MM.1S (cell line): ENCODE data around the gene ISCU.

ENCODE experiments used
- DNase-seq: peaks from one replicate; pipeline ENCODE4 v3.0.0-alpha.2; 2015
- H2AFZ ChIP-seq: fragments of 300-600 bp; sonication (generic); 2 replicates; pipeline ENCODE4 v1.6.0; 2016; ENCODE audit warnings: antibody characterized with exemption, low read length
- H3F3A ChIP-seq: fragments of 300-600 bp; sonication (generic); 2 replicates; pipeline ENCODE4 v1.6.1; 2016; ENCODE audit warnings: mild to moderate bottlenecking, antibody characterized with exemption, low read length, moderate library complexity, mixed read lengths; ENCODE audit not compliant: insufficient read depth
- H3K27ac ChIP-seq: fragments of 300-600 bp; sonication (generic); 2 replicates; pipeline ENCODE4 v1.5.1; 2016; ENCODE audit warnings: mild to moderate bottlenecking, low read length
- H3K27me3 ChIP-seq: fragments of 300-600 bp; sonication (generic); replicated peaks from 2 replicates; pipeline ENCODE4 v1.6.0; 2016; ENCODE audit warnings: low read length; ENCODE audit not compliant: insufficient read depth
- H3K36me3 ChIP-seq: fragments of 300-600 bp; sonication (generic); replicated peaks from 2 replicates; pipeline ENCODE4 v1.6.1; 2016; ENCODE audit warnings: mild to moderate bottlenecking, low read length, mixed read lengths; ENCODE audit not compliant: insufficient read depth
- H3K4me1 ChIP-seq: fragments of 300-600 bp; sonication (generic); 2 replicates; pipeline ENCODE4 v1.6.1; 2016; ENCODE audit warnings: low read length, mixed read lengths
- H3K4me2 ChIP-seq: fragments of 300-600 bp; sonication (generic); 2 replicates; pipeline ENCODE4 v1.6.0; 2016; ENCODE audit warnings: low read depth, low read length
- H3K4me3 ChIP-seq: fragments of 300-600 bp; sonication (generic); 2 replicates; pipeline ENCODE4 v1.5.1; 2016; ENCODE audit warnings: low read length, mixed read lengths
- H3K79me2 ChIP-seq: fragments of 300-600 bp; sonication (generic); 2 replicates; pipeline ENCODE4 v1.6.1; 2016; ENCODE audit warnings: mixed run types, low read length, mixed read lengths
- H3K9ac ChIP-seq: fragments of 300-600 bp; sonication (generic); 2 replicates; pipeline ENCODE4 v1.6.1; 2016; ENCODE audit warnings: low read length, mixed read lengths
- H3K9me2 ChIP-seq: fragments of 300-600 bp; sonication (generic); replicated peaks from 2 replicates; pipeline ENCODE4 v1.6.1; 2016; ENCODE audit warnings: mild to moderate bottlenecking, low read length, mixed read lengths; ENCODE audit not compliant: insufficient read depth
- H3K9me3 ChIP-seq: fragments of 300-600 bp; sonication (generic); replicated peaks from 2 replicates; pipeline ENCODE4 v1.6.1; 2016; ENCODE audit warnings: mild to moderate bottlenecking, low read length, mixed read lengths; ENCODE audit not compliant: insufficient read depth
- H4K20me1 ChIP-seq: fragments of 300-600 bp; sonication (generic); 2 replicates; pipeline ENCODE4 v1.6.1; 2016; ENCODE audit warnings: mild to moderate bottlenecking, low read length, moderate library complexity, mixed read lengths; ENCODE audit not compliant: insufficient read depth
- CTCF ChIP-seq: fragments of 300-600 bp; sonication (generic); IDR thresholded peaks from 2 replicates; pipeline ENCODE4 v1.5.1; 2016; ENCODE audit warnings: antibody characterized with exemption, low read length, mixed read lengths
- EZH2 ChIP-seq: fragments of 300-600 bp; sonication (generic); optimal IDR thresholded peaks from 2 replicates; pipeline ENCODE3; 2017; ENCODE audit warnings: low read depth, mild to moderate bottlenecking, antibody characterized with exemption, low read length, mixed read lengths
- EZH2phosphoT487 ChIP-seq: fragments of 300-600 bp; sonication (generic); IDR thresholded peaks from 2 replicates; pipeline ENCODE4 v1.6.1; 2018; ENCODE audit warnings: antibody characterized with exemption, low read length

ISCU gene

GRCh38 chr12:108595711-108596647 lies 33.6 kb downstream of the ISCU start:
- no peaks in the 10 kb centered on the region for H3K9me3 ChIP-seq
- H3K79me2 ChIP-seq = no peaks in the 10 kb centered on the region
- no peaks in the 10 kb centered on the region for H3K9me2 ChIP-seq
- no peak for DNase-seq
- no peak overlapping the region for H3K4me3 ChIP-seq
- no peak for TF ChIP-seq EZH2phosphoT487
- no peak for TF ChIP-seq CTCF
- TF ChIP-seq EZH2 = no peak
- H3F3A ChIP-seq = no peaks in the 10 kb centered on the region
- H2AFZ ChIP-seq = no peak overlapping the region
- H3K4me2 ChIP-seq = no peak overlapping the region
- no peak overlapping the region for H3K9ac ChIP-seq
- no peaks in the 10 kb centered on the region for H3K36me3 ChIP-seq
- H4K20me1 ChIP-seq = no peaks in the 10 kb centered on the region
- no peaks in the 10 kb centered on the region for H3K27me3 ChIP-seq
- no peaks in the 10 kb centered on the region for H3K4me1 ChIP-seq
- no peak overlapping the region for H3K27ac ChIP-seq

GRCh38 chr12:108596854-108597558 lies 34.6 kb downstream of the ISCU start:
- no peak overlapping the region for H3K9ac ChIP-seq
- H2AFZ ChIP-seq = no peak overlapping the region
- no peak overlapping the region for H3K27ac ChIP-seq
- TF ChIP-seq EZH2phosphoT487 (no peak), EZH2 (no peak), CTCF (no peak)
- no peak overlapping the region for H3K4me2 ChIP-seq
- H3K9me2 ChIP-seq = no peaks in the 10 kb centered on the region
- H4K20me1 ChIP-seq = no peaks in the 10 kb centered on the region
- H3K27me3 ChIP-seq = no peaks in the 10 kb centered on the region
- no peak overlapping the region for H3K4me3 ChIP-seq
- no peaks in the 10 kb centered on the region for H3K36me3 ChIP-seq
- H3K79me2 ChIP-seq = no peaks in the 10 kb centered on the region
- no peaks in the 10 kb centered on the region for H3K4me1 ChIP-seq
- no peaks in the 10 kb centered on the region for H3F3A ChIP-seq
- DNase-seq = no peak
- H3K9me3 ChIP-seq = no peaks in the 10 kb centered on the region

- TF ChIP-seq EZH2phosphoT487 (no peak), CTCF (no peak), EZH2 (no peak)
- H3K27me3 ChIP-seq = no peaks in the 10 kb centered on the region
- no peaks in the 10 kb centered on the region for H3K36me3 ChIP-seq
- no peak within 1 kb of the TSS for H3K4me3 ChIP-seq
- no peak within 1 kb of the TSS for H3K9ac ChIP-seq
- H3K4me1 ChIP-seq = no peaks in the 10 kb centered on the region
- H2AFZ ChIP-seq = no peak within 1 kb of the TSS
- H3K27ac ChIP-seq = no peak within 1 kb of the TSS
- no peaks in the 10 kb centered on the region for H3K9me2 ChIP-seq
- no peaks in the 10 kb centered on the region for H3F3A ChIP-seq
- DNase-seq = no peak
- H3K9me3 ChIP-seq = no peaks in the 10 kb centered on the region
- H3K79me2 ChIP-seq = no peaks in the 10 kb centered on the region
- H4K20me1 ChIP-seq = no peaks in the 10 kb centered on the region
- no peak within 1 kb of the TSS for H3K4me2 ChIP-seq
These were observed 35.4 kb downstream of the ISCU start, which contains the start of gene TMEM119 for GRCh38 chr12:108597559-108598471. Gene TMEM119, minus strand, starts transcription at chr12:108598084. Its CDS starts 5,701 bp downstream, at chr12:108592383.
